HEK293 (cell line): Measurements from ENCODE around the gene PLEKHG3.

Source experiments
- CTCF ChIA-PET: fragments of 350-600 bp; formaldehyde crosslinking; extraction: SDS; loops from one replicate; lab custom pipeline; 2021; ENCODE audit warnings: antibody characterized with exemption; lab: Yijun Ruan, JAX
- POLR2A ChIA-PET: fragments of 300-600 bp; formaldehyde crosslinking; extraction: SDS; loops from one replicate; lab custom pipeline; 2020; ENCODE audit warnings: antibody characterized with exemption, inconsistent platforms; lab: Yijun Ruan, JAX
- H3K27ac ChIP-seq: fragments of 200-500 bp; sonication (Bioruptor generic); 2 replicates; pipeline ENCODE4 v1.5.1; 2014; ENCODE audit warnings: low read depth, low read length, control low read depth, inconsistent platforms; ENCODE audit errors: extremely low read depth
- H3K36me3 ChIP-seq, 2 experiments: fragments of 200-500 bp in 1 of 2; sonication (Bioruptor generic) in 1 of 2; 1 replicate in 1 of 2; 2 replicates in 1 of 2; pipeline ENCODE4 v1.5.1; 2014 to 2017; ENCODE audit warnings: inconsistent platforms in 2 of 2, low read length in 2 of 2; ENCODE audit not compliant: control insufficient read depth in 2 of 2, insufficient read depth in 1 of 2
- H3K4me1 ChIP-seq: fragments of 200-500 bp; sonication (Bioruptor generic); 2 replicates; pipeline ENCODE4 v1.5.1; 2014; ENCODE audit warnings: mild to moderate bottlenecking, low read length, inconsistent platforms; ENCODE audit not compliant: control insufficient read depth, insufficient read depth
- H3K4me3 ChIP-seq: 2 replicates; pipeline ENCODE4 v1.5.1; 2011; ENCODE audit warnings: low read depth, mild to moderate bottlenecking, control low read depth, low read length, moderate library complexity
- H3K9me3 ChIP-seq: fragments of 200-500 bp; sonication (Bioruptor generic); 2 replicates; pipeline ENCODE4 v1.5.1; 2014; ENCODE audit warnings: low read depth, low read length, inconsistent platforms; ENCODE audit not compliant: control insufficient read depth, insufficient read depth
- EGR2 ChIP-seq: fragments of 450-650 bp; formaldehyde crosslinking; IDR thresholded peaks from 2 replicates; pipeline ENCODE4 v1.5.1; 2016; ENCODE audit warnings: low read depth, missing biosample characterization, missing genetic modification characterization
- HOXD13 ChIP-seq: sonication (generic); formaldehyde crosslinking; IDR thresholded peaks from 2 replicates; pipeline ENCODE4 v1.8.0; 2022; ENCODE audit warnings: missing genetic modification reagents, borderline replicate concordance
- KLF1 ChIP-seq: fragments of 450-650 bp; formaldehyde crosslinking; IDR thresholded peaks from 2 replicates; pipeline ENCODE4 v1.5.1; 2016; ENCODE audit warnings: missing biosample characterization, missing genetic modification characterization
- PRDM10 ChIP-seq: fragments of 450-650 bp; formaldehyde crosslinking; IDR thresholded peaks from 2 replicates; pipeline ENCODE4 v1.5.1; 2016; ENCODE audit warnings: missing biosample characterization, missing genetic modification characterization
- ZBTB8A ChIP-seq: fragments of 450-650 bp; formaldehyde crosslinking; IDR thresholded peaks from 2 replicates; pipeline ENCODE4 v1.5.1; 2016; ENCODE audit warnings: missing biosample characterization, missing genetic modification characterization
- ZEB2 ChIP-seq: fragments of 450-650 bp; formaldehyde crosslinking; IDR thresholded peaks from 2 replicates; pipeline ENCODE4 v1.5.1; 2016; ENCODE audit warnings: missing biosample characterization, missing genetic modification characterization
- ZFHX2 ChIP-seq: fragments of 450-650 bp; formaldehyde crosslinking; conservative IDR thresholded peaks from 2 replicates; pipeline ENCODE4 v1.5.1; 2016; ENCODE audit warnings: missing biosample characterization, missing genetic modification characterization
- ZNF112 ChIP-seq: fragments of 450-650 bp; formaldehyde crosslinking; IDR thresholded peaks from 2 replicates; pipeline ENCODE4 v1.5.0; 2017; ENCODE audit warnings: missing biosample characterization, missing genetic modification characterization
- ZNF175 ChIP-seq: fragments of 450-650 bp; formaldehyde crosslinking; IDR thresholded peaks from 2 replicates; pipeline ENCODE4 v1.5.1; 2016; ENCODE audit warnings: missing biosample characterization, missing genetic modification characterization
- ZNF202 ChIP-seq: fragments of 450-650 bp; formaldehyde crosslinking; IDR thresholded peaks from 2 replicates; pipeline ENCODE4 v1.5.1; 2016; ENCODE audit warnings: missing biosample characterization, missing genetic modification characterization, borderline replicate concordance
- ZNF311 ChIP-seq: fragments of 450-650 bp; formaldehyde crosslinking; IDR thresholded peaks from 2 replicates; pipeline ENCODE4 v1.5.1; 2017; ENCODE audit warnings: missing biosample characterization, missing genetic modification characterization, borderline replicate concordance
- ZNF391 ChIP-seq: fragments of 450-650 bp; formaldehyde crosslinking; IDR thresholded peaks from 2 replicates; pipeline ENCODE4 v1.5.1; 2016; ENCODE audit warnings: low read depth, missing biosample characterization, missing genetic modification characterization, borderline replicate concordance
- ZNF626 ChIP-seq: fragments of 450-650 bp; sonication (Bioruptor Pico); formaldehyde crosslinking; IDR thresholded peaks from 2 replicates; pipeline ENCODE4 v1.5.1; 2018; ENCODE audit warnings: missing biosample characterization, missing genetic modification characterization, inconsistent platforms
- ZNF645 ChIP-seq: fragments of 450-650 bp; formaldehyde crosslinking; IDR thresholded peaks from 2 replicates; pipeline ENCODE4; 2016; ENCODE audit warnings: missing biosample characterization, missing genetic modification characterization
- ZNF692 ChIP-seq: fragments of 450-650 bp; formaldehyde crosslinking; IDR thresholded peaks from 2 replicates; pipeline ENCODE4 v1.5.1; 2016; ENCODE audit warnings: missing biosample characterization, missing genetic modification characterization
- ZSCAN23 ChIP-seq: fragments of 450-650 bp; formaldehyde crosslinking; IDR thresholded peaks from 2 replicates; pipeline ENCODE4 v1.5.1; 2016; ENCODE audit warnings: missing biosample characterization, missing genetic modification characterization
- TF ChIP-seq, protein P1 (sequence below): fragments of 450-650 bp; formaldehyde crosslinking; IDR thresholded peaks from 2 replicates; pipeline ENCODE4 v1.5.1; 2016; ENCODE audit warnings: missing biosample characterization, missing genetic modification characterization
- TF ChIP-seq, protein P2 (sequence below): sonication (generic); formaldehyde crosslinking; IDR thresholded peaks from 2 replicates; pipeline ENCODE4 v1.8.1; 2022; ENCODE audit warnings: mild to moderate bottlenecking, moderate library complexity, missing genetic modification reagents
- TF ChIP-seq, protein P3 (sequence below): fragments of 450-650 bp; formaldehyde crosslinking; IDR thresholded peaks from 2 replicates; pipeline ENCODE4 v1.5.1; 2017; ENCODE audit warnings: missing biosample characterization, missing genetic modification characterization
- TF ChIP-seq, protein P4 (sequence below): fragments of 450-650 bp; IDR thresholded peaks from 2 replicates; pipeline ENCODE4 v1.5.1; 2018; ENCODE audit warnings: missing biosample characterization, missing genetic modification characterization
- TF ChIP-seq, protein P5 (sequence below): fragments of 450-650 bp; formaldehyde crosslinking; IDR thresholded peaks from 2 replicates; pipeline ENCODE4 v1.5.1; 2016; ENCODE audit warnings: missing biosample characterization, missing genetic modification characterization

PLEKHG3 gene

DNA sequence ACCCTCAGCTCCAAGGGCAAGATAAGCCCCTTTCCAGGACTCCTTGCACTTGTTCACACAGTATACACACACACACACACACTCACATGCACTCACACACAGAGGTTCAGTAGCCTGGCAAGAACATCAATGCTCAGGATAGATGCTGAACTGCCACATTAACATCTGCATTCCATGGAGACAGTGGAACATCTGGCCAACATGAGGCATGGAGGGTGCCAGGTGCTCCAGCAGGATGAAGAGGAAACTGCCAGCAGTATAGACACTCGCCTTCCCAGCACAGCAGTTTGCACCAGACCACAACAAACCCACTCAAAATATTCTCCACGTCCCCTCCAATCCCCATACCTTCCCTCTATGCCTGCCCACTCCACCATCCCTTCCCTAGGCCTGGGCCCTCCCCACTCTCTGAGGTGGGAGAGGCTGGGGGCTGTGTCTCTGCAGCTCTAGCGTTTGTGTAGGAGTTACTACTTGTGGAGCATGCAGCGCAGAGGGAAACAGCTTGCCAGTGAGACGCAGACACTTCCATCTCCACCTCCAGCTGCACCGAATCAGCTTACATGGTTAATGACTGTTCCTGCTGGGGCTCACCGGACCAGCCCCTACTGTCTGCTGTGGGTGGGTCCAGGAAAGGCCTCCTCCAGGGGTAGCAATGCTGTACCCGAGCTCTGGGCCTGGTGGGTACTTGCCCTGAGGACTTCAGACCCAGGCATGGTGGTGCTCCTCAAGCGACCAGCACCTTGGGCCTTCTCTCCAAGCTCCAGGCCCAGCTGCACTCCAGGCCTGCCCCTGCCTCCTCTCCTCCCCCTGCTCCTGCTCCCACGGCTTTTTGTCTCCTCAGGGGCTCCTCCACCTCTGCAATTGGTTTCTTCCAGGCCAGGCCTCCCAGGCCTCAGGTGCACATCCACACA is 18.6 kb upstream of the PLEKHG3 start:
- ChIA-PET CTCF (no interaction called here), POLR2A (no interaction called here)
- H3K36me3 ChIP-seq, result no peaks in the 10 kb centered on the region; a peak in 1 of 3 replicates
- H3K4me1 ChIP-seq, result peaks cover 5% of the 10 kb centered on the region; the same call in 1 of the 2 replicates
- H3K27ac ChIP-seq, result no peak overlapping the region
- no peak overlapping the region for H3K4me3 ChIP-seq
- TF ChIP-seq ZFHX2 (tag by site-specific recombination) (peak; percentile 83), ZNF626 (tag by site-specific recombination) (no peak), ZNF175 (tag by site-specific recombination) (no peak), HOXD13 (CRISPR knock-in tag) (no peak), PRDM10 (peak; percentile 66), ZEB2 (tag by site-specific recombination) (no peak), ZNF692 (tag by site-specific recombination) (no peak), EGR2 (tag by site-specific recombination) (peak; percentile 89), ZNF311 (tag by site-specific recombination) (no peak), ZSCAN23 (no peak)
- TF ChIP-seq, protein P1, sequence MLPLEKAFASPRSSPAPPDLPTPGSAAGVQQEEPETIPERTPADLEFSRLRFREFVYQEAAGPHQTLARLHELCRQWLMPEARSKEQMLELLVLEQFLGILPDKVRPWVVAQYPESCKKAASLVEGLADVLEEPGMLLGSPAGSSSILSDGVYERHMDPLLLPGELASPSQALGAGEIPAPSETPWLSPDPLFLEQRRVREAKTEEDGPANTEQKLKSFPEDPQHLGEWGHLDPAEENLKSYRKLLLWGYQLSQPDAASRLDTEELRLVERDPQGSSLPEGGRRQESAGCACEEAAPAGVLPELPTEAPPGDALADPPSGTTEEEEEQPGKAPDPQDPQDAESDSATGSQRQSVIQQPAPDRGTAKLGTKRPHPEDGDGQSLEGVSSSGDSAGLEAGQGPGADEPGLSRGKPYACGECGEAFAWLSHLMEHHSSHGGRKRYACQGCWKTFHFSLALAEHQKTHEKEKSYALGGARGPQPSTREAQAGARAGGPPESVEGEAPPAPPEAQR (tag by site-specific recombination), result no peak
- TF ChIP-seq, protein P2, sequence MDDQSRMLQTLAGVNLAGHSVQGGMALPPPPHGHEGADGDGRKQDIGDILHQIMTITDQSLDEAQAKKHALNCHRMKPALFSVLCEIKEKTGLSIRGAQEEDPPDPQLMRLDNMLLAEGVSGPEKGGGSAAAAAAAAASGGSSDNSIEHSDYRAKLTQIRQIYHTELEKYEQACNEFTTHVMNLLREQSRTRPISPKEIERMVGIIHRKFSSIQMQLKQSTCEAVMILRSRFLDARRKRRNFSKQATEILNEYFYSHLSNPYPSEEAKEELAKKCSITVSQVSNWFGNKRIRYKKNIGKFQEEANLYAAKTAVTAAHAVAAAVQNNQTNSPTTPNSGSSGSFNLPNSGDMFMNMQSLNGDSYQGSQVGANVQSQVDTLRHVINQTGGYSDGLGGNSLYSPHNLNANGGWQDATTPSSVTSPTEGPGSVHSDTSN (CRISPR knock-in tag), result no peak
- H3K9me3 ChIP-seq, result no peaks in the 10 kb centered on the region

DNA sequence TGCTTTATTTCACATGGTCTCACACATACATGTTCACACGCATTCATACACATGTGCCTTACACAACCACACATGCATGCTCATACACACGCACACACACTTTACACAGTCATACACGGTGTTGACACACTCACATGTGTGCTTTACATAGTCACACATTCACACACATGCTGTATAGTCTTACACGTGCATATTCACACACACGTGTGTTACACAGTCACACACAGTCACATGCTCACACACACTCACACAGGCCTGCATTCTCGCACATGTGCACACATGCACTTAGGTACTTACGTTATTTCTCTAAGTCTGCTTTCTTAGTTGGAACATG is 18.0 kb upstream of the PLEKHG3 start:
- TF ChIP-seq ZNF202 (tag by site-specific recombination) (no peak), ZBTB8A (tag by site-specific recombination) (no peak), ZNF645 (no peak), KLF1 (no peak), ZNF112 (tag by site-specific recombination) (no peak), ZNF391 (no peak)
- TF ChIP-seq, protein P3, sequence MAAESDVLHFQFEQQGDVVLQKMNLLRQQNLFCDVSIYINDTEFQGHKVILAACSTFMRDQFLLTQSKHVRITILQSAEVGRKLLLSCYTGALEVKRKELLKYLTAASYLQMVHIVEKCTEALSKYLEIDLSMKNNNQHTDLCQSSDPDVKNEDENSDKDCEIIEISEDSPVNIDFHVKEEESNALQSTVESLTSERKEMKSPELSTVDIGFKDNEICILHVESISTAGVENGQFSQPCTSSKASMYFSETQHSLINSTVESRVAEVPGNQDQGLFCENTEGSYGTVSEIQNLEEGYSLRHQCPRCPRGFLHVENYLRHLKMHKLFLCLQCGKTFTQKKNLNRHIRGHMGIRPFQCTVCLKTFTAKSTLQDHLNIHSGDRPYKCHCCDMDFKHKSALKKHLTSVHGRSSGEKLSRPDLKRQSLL (tag by site-specific recombination), result no peak
- TF ChIP-seq, protein P4, sequence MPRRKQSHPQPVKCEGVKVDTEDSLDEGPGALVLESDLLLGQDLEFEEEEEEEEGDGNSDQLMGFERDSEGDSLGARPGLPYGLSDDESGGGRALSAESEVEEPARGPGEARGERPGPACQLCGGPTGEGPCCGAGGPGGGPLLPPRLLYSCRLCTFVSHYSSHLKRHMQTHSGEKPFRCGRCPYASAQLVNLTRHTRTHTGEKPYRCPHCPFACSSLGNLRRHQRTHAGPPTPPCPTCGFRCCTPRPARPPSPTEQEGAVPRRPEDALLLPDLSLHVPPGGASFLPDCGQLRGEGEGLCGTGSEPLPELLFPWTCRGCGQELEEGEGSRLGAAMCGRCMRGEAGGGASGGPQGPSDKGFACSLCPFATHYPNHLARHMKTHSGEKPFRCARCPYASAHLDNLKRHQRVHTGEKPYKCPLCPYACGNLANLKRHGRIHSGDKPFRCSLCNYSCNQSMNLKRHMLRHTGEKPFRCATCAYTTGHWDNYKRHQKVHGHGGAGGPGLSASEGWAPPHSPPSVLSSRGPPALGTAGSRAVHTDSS (tag by site-specific recombination), result no peak
- TF ChIP-seq, protein P5, sequence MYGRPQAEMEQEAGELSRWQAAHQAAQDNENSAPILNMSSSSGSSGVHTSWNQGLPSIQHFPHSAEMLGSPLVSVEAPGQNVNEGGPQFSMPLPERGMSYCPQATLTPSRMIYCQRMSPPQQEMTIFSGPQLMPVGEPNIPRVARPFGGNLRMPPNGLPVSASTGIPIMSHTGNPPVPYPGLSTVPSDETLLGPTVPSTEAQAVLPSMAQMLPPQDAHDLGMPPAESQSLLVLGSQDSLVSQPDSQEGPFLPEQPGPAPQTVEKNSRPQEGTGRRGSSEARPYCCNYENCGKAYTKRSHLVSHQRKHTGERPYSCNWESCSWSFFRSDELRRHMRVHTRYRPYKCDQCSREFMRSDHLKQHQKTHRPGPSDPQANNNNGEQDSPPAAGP, result no peak
- TF ChIP-seq, all 188 proteins: peak for 0
- ChIA-PET CTCF (no interaction called here), POLR2A (no interaction called here)
- Histone ChIP-seq H3K36me3 (no peaks in the 10 kb centered on the region; a peak in 1 of 3 replicates), H3K27ac (no peak overlapping the region), H3K9me3 (no peaks in the 10 kb centered on the region), H3K4me3 (no peak overlapping the region), H3K4me1 (peaks cover 5% of the 10 kb centered on the region; the same call in 1 of the 2 replicates)
